Muscle layer of colon (tissue), 2 donors: ENCODE data around the gene ASGR2.
"Not testable (repeated sequence)": the region's sequence is repeated elsewhere in the genome, so short reads cannot be mapped to it uniquely, and the experiment has no call there.

ENCODE experiments used
- H3K27ac ChIP-seq: one replicate; pipeline ENCODE4 v1.7.0; 2013; ENCODE audit warnings: low read depth, mild to moderate bottlenecking, low read length, moderate library complexity
- H3K27me3 ChIP-seq, 2 donors: one replicate each; pipeline ENCODE4 v1.7.0; 2013; ENCODE audit warnings: low read length in 2 of 2, mild to moderate bottlenecking in 2 of 2; ENCODE audit not compliant: insufficient read depth in 2 of 2, control insufficient read depth in 1 of 2
- H3K36me3 ChIP-seq: one replicate; pipeline ENCODE4 v1.7.0; 2013; ENCODE audit warnings: mild to moderate bottlenecking, low read length; ENCODE audit not compliant: insufficient read depth
- H3K4me1 ChIP-seq: one replicate; pipeline ENCODE4 v1.7.0; 2013; ENCODE audit warnings: mild to moderate bottlenecking, low read length; ENCODE audit not compliant: insufficient read depth
- H3K4me3 ChIP-seq, 2 donors: one replicate each; pipeline ENCODE4 v1.7.0; 2013; ENCODE audit warnings: low read length in 2 of 2, low read depth in 1 of 2, mild to moderate bottlenecking in 1 of 2, moderate library complexity in 1 of 2
- H3K9ac ChIP-seq: one replicate; pipeline ENCODE4 v1.7.0; 2013; ENCODE audit warnings: low read length
- H3K9me3 ChIP-seq: one replicate; pipeline ENCODE4 v1.7.0; 2013; ENCODE audit warnings: mild to moderate bottlenecking, low read length
- donor health status: abdominal sarcoma.
- donor health status: Adenocarcinoma of cecum.

Gene ASGR2

DNA sequence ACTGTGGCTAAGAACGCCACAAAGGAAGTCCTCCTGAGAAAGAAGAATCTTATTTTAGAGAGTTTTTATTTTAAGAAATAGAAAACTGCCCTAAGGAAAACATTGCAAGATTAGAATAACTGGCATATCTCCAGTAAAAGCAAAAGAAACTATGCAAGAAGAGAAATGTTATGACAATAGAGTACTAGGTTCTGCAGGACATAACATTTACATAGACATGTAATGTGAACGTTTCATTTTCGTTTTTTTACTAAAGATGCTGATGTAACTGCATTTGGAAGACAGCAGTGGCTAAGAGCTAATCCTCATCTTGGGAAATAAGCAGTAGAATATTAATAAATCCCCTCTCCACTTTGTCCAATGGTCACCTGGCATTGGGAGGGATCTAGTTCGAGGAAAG, 7.8 kb upstream of the ASGR2 start:
- no peak overlapping the region for H3K9ac ChIP-seq
- H3K4me1 ChIP-seq = no peaks in the 10 kb centered on the region
- H3K27me3 ChIP-seq = no peaks in the 10 kb centered on the region
- H3K27ac ChIP-seq = no peak overlapping the region
- H3K4me3 ChIP-seq = no peak overlapping the region
- H3K9me3 ChIP-seq = no peaks in the 10 kb centered on the region
- H3K36me3 ChIP-seq = no peaks in the 10 kb centered on the region

DNA sequence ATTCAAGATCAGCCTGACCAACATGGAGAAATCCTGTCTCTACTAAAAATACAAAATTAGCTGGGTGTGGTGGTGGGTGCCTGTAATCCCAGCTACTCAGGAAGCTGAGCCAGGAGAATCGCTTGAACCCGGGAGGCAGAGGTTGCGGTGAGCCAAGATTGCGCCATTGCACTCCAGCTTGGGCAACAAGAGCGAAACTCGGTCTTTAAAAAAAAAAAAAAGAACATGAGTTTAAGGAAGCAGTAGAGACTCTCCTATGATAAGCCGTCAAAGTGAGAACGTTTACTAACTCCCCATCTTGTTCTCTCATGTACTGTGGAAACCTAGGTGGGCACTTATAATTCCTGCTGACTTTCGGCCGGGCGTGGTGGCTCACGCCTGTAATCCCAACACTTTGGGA, 6.0 kb upstream of the ASGR2 start:
- not testable (repeated sequence) for H3K4me3 ChIP-seq, H3K9me3 ChIP-seq, H3K36me3 ChIP-seq, H3K9ac ChIP-seq, H3K27ac ChIP-seq, H3K4me1 ChIP-seq, H3K27me3 ChIP-seq

DNA sequence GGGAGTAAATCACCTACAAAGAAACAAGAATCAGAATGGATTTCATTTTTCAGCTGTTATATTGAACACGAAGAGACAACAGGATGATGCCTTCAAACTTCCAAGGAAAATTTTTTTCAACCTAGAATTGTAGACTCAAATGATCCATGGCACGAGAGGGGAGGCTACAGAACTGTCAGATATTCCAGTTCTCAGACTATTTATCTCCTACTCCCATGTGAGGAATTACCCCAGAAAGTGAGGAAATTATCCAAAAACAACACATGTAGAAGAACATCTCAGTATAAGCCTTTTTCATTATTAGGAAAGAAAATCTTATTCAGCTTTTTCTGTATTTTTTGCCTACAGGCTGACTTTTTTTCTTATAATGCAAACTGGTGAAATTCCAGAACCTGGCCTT, 5.5 kb upstream of the ASGR2 start:
- no peak overlapping the region for H3K4me3 ChIP-seq
- H3K9ac ChIP-seq = no peak overlapping the region
- no peaks in the 10 kb centered on the region for H3K36me3 ChIP-seq
- H3K27me3 ChIP-seq = no peaks in the 10 kb centered on the region
- no peaks in the 10 kb centered on the region for H3K9me3 ChIP-seq
- H3K27ac ChIP-seq = no peak overlapping the region
- H3K4me1 ChIP-seq = no peaks in the 10 kb centered on the region

DNA sequence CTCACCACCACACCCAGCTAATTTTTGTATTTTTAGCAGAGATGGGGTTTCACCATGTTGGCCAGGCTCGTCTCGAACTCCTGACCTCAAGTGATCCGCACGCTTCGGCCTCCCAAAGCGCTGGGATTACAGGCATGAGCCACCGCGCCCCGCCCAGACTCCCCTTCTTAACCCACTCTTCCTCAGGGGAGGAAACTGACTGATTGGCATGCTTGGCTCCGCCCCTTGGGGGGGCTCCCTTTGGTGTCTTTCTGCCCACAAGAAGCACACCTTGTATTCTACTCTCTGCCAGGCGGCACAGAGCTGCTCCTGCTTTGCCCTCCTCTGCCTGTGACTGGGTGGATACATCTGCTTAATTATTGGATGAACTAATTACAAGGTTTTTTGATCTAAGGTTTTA, 4.7 kb upstream of the ASGR2 start:
- Histone ChIP-seq H3K36me3 (no peaks in the 10 kb centered on the region), H3K4me3 (no peak overlapping the region), H3K9ac (no peak overlapping the region), H3K27me3 (no peaks in the 10 kb centered on the region), H3K27ac (no peak overlapping the region), H3K9me3 (no peaks in the 10 kb centered on the region), H3K4me1 (no peaks in the 10 kb centered on the region)

DNA sequence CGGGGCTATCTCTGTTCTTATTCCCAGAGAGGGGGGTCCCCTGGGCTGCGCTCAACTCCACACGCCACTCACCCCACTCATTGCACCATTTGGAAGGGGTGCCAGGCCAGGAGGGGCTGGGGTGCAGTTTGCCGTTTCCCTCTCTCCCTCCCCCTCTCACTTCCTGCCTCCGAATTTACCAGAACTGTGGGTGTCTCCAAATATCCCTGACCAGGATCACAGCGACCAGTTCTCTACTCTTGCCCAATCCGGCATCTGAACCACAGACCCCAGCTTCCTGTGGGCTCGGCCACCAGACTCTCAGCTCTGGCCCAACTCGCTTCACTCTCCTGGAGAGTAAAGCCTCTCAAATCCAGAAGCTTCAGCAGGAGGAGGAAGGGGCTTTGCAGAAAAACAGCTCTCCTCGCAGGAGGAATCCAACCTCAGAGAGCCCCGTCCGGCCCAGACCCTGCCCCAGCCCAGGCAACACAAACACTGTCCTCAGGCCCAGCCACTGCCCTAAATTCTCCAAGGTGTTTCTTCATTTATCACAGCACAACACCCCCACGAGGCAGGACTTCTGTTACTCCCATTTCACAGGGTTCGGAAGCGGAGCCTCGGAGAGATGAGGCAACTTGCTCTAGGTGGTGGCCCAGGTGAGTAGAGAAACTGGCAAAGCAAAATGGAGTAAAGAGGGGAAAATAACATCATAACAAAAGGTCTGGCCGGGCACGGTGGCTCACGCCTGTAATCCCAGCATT, 423 bp upstream of the ASGR2 start:
- Histone ChIP-seq H3K4me3 (no peak overlapping the region), H3K9me3 (no peaks in the 10 kb centered on the region), H3K9ac (no peak overlapping the region), H3K27ac (no peak overlapping the region), H3K27me3 (no peaks in the 10 kb centered on the region), H3K4me1 (no peaks in the 10 kb centered on the region), H3K36me3 (no peaks in the 10 kb centered on the region)

DNA sequence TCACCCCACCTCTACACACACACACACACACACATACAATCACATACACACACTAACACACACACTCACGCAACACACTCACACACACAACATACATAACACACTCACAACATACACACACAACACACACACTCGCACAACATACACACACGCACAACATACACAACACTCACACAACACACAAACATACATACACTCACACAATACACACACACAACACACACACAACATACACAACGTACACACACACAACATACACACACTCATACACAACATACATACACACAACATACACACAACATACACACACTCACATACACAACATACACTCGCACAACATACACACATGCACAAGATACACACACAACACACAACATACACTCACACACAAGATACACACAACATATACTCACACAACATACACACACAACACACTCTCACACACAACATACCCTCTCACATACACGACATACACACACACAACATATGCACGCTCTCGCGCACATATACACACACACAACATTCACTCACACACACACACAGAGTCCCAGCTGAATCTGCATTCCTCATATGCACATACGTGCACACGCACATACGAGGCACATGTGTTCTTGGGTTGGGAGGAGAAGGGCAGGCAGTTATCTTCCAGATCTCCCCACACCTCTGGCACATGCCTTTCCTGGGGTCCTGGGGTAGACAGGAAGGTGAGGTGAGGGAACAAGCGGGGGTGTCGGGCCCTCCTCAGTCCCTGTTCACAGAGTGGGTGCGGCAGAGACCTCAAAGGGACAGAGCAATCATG, 1.1 kb downstream of the ASGR2 start:
- no peak overlapping the region for H3K9ac ChIP-seq
- no peaks in the 10 kb centered on the region for H3K36me3 ChIP-seq
- H3K4me1 ChIP-seq = no peaks in the 10 kb centered on the region
- no peak overlapping the region for H3K4me3 ChIP-seq
- H3K27me3 ChIP-seq = no peaks in the 10 kb centered on the region
- H3K9me3 ChIP-seq = no peaks in the 10 kb centered on the region
- H3K27ac ChIP-seq = no peak overlapping the region

DNA sequence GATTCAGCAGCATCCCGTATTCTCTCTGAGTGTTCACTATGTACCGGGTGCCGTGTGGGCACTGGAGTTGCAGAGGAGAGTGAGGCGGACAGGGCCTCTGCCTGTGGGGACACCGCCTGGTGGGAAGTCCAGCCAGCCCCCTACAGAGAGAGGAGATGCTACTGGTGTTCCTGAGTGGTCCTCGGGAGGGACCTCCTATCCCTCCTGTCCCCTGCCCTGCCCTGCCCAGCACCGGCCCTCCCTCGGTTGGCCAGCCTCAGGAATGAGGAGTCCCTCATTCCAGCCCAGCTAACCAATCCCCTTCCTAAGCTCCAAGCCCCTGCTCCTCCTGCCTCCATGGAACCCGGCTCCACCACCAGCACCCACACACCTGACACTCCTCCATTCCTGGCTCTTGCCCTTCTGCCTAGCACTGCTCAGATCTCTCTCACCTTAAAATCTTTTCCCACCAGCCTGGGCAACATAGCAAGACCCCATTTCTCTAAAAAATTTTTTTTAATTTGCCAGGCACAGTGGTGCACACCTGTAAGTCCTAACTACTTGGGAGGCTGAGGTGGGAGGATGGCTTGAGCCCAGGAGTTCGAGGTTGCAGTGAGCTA, 2.0 kb downstream of the ASGR2 start:
- Histone ChIP-seq H3K9ac (no peak overlapping the region), H3K9me3 (no peaks in the 10 kb centered on the region), H3K4me1 (no peaks in the 10 kb centered on the region), H3K36me3 (no peaks in the 10 kb centered on the region), H3K27ac (no peak overlapping the region), H3K27me3 (no peaks in the 10 kb centered on the region), H3K4me3 (no peak overlapping the region)

DNA sequence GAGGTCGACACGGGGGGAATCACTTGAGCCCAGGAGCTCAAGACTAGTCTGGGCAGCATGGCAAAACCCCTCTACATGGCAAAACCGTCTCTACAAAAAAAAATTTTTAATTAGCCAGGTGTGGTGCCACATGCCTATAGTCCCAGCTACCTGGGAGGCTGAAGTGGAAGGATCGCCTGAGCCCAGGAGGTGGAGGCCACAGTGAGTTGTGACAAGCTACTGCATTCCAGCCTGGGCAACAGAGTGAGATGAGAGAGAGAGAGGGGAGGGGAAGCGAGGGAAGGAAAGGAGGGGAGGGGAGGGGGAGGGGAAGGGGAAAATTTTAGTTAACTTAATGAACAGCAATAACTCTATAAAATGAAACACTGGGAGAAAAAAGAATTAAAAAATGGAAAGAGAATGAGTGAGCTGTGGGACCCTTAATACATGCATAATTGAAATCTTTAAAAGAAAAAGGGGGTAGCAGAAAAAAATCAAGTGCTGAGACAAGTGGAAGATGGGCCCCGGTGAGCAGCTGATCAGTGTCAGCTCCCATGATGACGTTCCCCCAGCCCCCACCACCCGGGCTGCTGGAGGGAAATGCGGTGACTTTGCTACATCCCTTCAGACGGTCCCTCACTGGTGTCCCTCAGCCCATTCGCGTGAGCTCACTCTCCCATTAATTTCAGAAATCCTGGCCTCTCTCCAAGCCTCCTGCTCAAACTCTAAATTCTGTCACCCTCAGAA, 2.7 kb downstream of the ASGR2 start:
- H3K27me3 ChIP-seq = no peaks in the 10 kb centered on the region

DNA sequence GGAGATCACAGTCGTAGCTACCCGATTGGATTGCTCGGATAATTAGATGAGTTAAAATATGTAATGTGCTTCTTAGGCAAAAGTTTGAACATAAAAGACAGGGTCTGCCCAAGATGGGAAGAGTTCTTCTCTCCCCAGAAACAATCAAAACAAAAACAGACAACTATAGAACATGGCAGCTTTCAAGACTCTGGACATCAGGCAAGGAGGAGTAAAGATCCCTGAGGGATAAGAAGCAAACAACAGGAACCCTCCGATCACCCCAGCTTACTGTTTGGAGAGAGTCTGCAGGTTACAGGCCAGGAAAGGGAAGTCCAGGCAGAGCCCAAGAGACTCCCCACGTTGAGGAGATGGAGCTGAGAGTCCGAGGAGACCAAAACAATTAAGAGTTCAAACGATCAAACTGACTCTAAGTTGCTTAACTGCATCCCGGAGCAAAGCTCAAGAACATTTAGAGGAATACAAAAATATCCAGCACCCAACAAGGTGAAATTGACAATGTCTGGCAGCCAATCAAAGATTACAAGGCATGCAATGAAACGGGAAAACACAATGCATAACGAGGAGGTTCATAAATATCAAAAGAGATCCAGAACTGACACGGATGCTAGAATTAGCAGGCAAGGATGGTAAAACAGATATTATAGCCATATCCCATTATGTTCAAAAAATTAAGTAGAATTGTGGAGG, 3.9 kb downstream of the ASGR2 start:
- no peaks in the 10 kb centered on the region for H3K27me3 ChIP-seq
- no peak overlapping the region for H3K27ac ChIP-seq
- H3K9me3 ChIP-seq = no peaks in the 10 kb centered on the region
- H3K4me1 ChIP-seq = no peaks in the 10 kb centered on the region
- no peak overlapping the region for H3K4me3 ChIP-seq
- H3K36me3 ChIP-seq = no peaks in the 10 kb centered on the region
- H3K9ac ChIP-seq = no peak overlapping the region

More for the DNA sequence above, 2.7 kb downstream of the ASGR2 start:
- H3K9me3 ChIP-seq = no peaks in the 10 kb centered on the region
- H3K36me3 ChIP-seq = no peaks in the 10 kb centered on the region
- no peak overlapping the region for H3K4me3 ChIP-seq
- no peaks in the 10 kb centered on the region for H3K4me1 ChIP-seq
- no peak overlapping the region for H3K9ac ChIP-seq
- no peak overlapping the region for H3K27ac ChIP-seq

DNA sequence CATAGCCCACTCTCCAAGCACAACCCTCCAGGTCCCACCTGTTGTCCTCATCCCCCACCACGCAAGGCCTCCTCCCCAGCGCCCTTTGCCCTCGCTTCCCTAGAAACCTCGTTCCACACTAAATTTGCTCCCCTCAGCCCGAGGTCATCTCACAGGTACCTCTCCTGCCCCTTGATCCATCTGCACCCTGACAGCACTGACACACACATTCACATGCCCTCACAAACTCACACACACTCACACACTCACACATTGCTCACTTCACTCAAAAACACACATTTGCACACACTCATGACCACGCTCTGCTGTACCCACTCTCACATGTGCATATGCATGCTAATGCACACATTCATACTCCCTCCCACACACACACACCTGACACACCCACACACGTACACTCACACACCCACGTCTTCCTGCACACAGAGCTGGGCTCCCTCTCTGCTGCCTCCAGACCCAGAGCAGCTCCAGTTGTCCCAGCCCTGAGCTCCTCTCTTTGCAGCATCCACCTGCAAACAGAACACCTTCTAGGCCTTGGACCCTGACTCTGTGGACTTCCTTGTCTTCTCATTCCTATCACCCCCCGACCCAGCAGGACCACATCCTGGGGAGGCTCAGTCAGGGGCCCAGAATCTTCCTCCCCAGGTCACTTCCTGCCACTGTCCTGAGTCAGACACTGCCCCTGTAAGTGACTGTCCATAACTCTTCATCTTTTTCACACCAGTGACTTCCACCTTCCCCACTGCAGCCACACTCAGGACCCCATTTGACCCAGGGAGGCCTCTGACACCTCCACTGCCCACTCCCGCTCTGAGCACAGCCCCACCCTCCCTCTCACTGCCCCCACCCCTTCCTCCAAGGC, 4.9 kb downstream of the ASGR2 start:
- H3K36me3 ChIP-seq = no peaks in the 10 kb centered on the region
- no peak overlapping the region for H3K4me3 ChIP-seq
- no peaks in the 10 kb centered on the region for H3K4me1 ChIP-seq
- no peaks in the 10 kb centered on the region for H3K9me3 ChIP-seq
- no peak overlapping the region for H3K9ac ChIP-seq
- no peaks in the 10 kb centered on the region for H3K27me3 ChIP-seq
- no peak overlapping the region for H3K27ac ChIP-seq
